ENCODE measurements around the gene UBE2N.

- TF ChIP-seq CTCF (IDR thresholded peaks at IDR 0.05 in 4 of 5, conservative IDR thresholded peaks at IDR 0.05 in 1 of 5) (no peak), POLR2A (IDR thresholded peaks at IDR 0.05) (no peak)
Measured at GRCh38 chr12:93370947-93371346, 70.8 kb downstream of the UBE2N start.

Data from gastrocnemius medialis (tissue), 4 donors.